ACC112 (cell line): ENCODE measurements around the gene AFF4.
"Not testable (repeated sequence)": the region's sequence is repeated elsewhere in the genome, so short reads cannot be mapped to it uniquely, and the experiment has no call there.

Experiments used
- H2AFZ ChIP-seq: fragments of 200-600 bp; sonication (generic); one replicate; pipeline ENCODE4 v1.6.0; 2017; ENCODE audit warnings: antibody characterized with exemption, low read length; ENCODE audit not compliant: unreplicated experiment
- H3K27ac ChIP-seq: fragments of 200-600 bp; sonication (generic); 2 replicates; pipeline ENCODE4 v1.5.1; 2014; ENCODE audit warnings: low read depth, mild to moderate bottlenecking, antibody characterized with exemption, low read length, moderate library complexity
- H3K27me3 ChIP-seq: fragments of 200-600 bp; sonication (generic); 2 replicates; pipeline ENCODE4 v1.6.1; 2014; ENCODE audit warnings: mild to moderate bottlenecking, antibody characterized with exemption, low read length, moderate library complexity, mixed read lengths; ENCODE audit not compliant: insufficient read depth
- H3K36me3 ChIP-seq: fragments of 200-600 bp; sonication (generic); 2 replicates; pipeline ENCODE4 v1.6.1; 2016; ENCODE audit warnings: mild to moderate bottlenecking, antibody characterized with exemption, low read length, moderate library complexity, mixed read lengths; ENCODE audit not compliant: insufficient read depth
- H3K4me1 ChIP-seq: fragments of 200-600 bp; sonication (generic); one replicate; pipeline ENCODE4 v1.6.1; 2016; ENCODE audit warnings: low read length, mixed read lengths; ENCODE audit not compliant: insufficient read depth, unreplicated experiment, control insufficient read depth
- H3K4me3 ChIP-seq: fragments of 200-600 bp; sonication (generic); 2 replicates; pipeline ENCODE4 v1.5.1; 2014; ENCODE audit warnings: mild to moderate bottlenecking, low read depth, low read length
- H3K79me2 ChIP-seq: fragments of 200-600 bp; sonication (generic); one replicate; pipeline ENCODE4 v1.6.0; 2016; ENCODE audit warnings: low read length; ENCODE audit not compliant: control insufficient read depth, unreplicated experiment, insufficient read depth

AFF4 gene

GRCh38 chr5:132979367-132979940, 16.0 kb upstream of the AFF4 start:
- Histone ChIP-seq H3K4me1 (no peaks in the 10 kb centered on the region), H3K79me2 (no peaks in the 10 kb centered on the region), H3K27ac (no peak overlapping the region), H2AFZ (no peak overlapping the region), H3K4me3 (no peak overlapping the region), H3K27me3 (no peaks in the 10 kb centered on the region), H3K36me3 (0 out of 2 replicates have a peak, but pooled peaks cover 3% of the 10 kb centered on the region)

- Histone ChIP-seq H3K4me1 (peaks cover 4% of the 10 kb centered on the region), H2AFZ (no peak overlapping the region), H3K27ac (no peak overlapping the region), H3K4me3 (no peak overlapping the region), H3K79me2 (no peaks in the 10 kb centered on the region), H3K27me3 (no peaks in the 10 kb centered on the region), H3K36me3 (0 out of 2 replicates have a peak, but pooled peaks cover 3% of the 10 kb centered on the region)
These were observed 13.4 kb upstream of the AFF4 start for GRCh38 chr5:132976852-132977251.

- not testable (repeated sequence) for H3K27me3 ChIP-seq, H3K79me2 ChIP-seq, H3K27ac ChIP-seq, H3K36me3 ChIP-seq, H3K4me3 ChIP-seq, H3K4me1 ChIP-seq, H2AFZ ChIP-seq
These were observed 9.0 kb upstream of the AFF4 start for GRCh38 chr5:132972436-132972828.

- Histone ChIP-seq H3K4me3 (no peak overlapping the region), H3K27ac (no peak overlapping the region), H3K36me3 (no peaks in the 10 kb centered on the region), H3K27me3 (no peaks in the 10 kb centered on the region), H3K79me2 (no peaks in the 10 kb centered on the region), H2AFZ (no peak overlapping the region), H3K4me1 (peaks cover 8% of the 10 kb centered on the region)
These were observed 8.3 kb upstream of the AFF4 start for GRCh38 chr5:132971483-132972435.

- peaks cover 32% of the 10 kb centered on the region for H3K79me2 ChIP-seq
These were observed 1.7 kb upstream of the AFF4 start for GRCh38 chr5:132965120-132965519.

GRCh38 chr5:132962429-132963021, 909 bp downstream of the AFF4 start:
- peak overlapping the region; percentile 77 for H3K4me3 ChIP-seq
- no peaks in the 10 kb centered on the region for H3K36me3 ChIP-seq
- peak overlapping the region; percentile 91 for H3K27ac ChIP-seq
- H3K4me1 ChIP-seq = peaks cover 19% of the 10 kb centered on the region
- no peaks in the 10 kb centered on the region for H3K27me3 ChIP-seq
- peak overlapping the region; percentile 44 for H2AFZ ChIP-seq
- peaks cover 58% of the 10 kb centered on the region for H3K79me2 ChIP-seq

More at GRCh38 chr5:132965120-132965519, 1.7 kb upstream of the AFF4 start:
- Histone ChIP-seq H3K4me3 (no peak overlapping the region), H2AFZ (no peak overlapping the region), H3K27me3 (no peaks in the 10 kb centered on the region), H3K4me1 (peaks cover 11% of the 10 kb centered on the region), H3K27ac (no peak overlapping the region), H3K36me3 (no peaks in the 10 kb centered on the region)

- peak overlapping the region; percentile 91 for H3K27ac ChIP-seq
These were observed 1.5 kb downstream of the AFF4 start for GRCh38 chr5:132961887-132962286.

GRCh38 chr5:132961123-132961815, 2.2 kb downstream of the AFF4 start:
- not testable (repeated sequence) for H3K27me3 ChIP-seq, H3K36me3 ChIP-seq, H2AFZ ChIP-seq
- peaks cover 70% of the 10 kb centered on the region for H3K79me2 ChIP-seq
- H3K4me3 ChIP-seq = peak overlapping the region; percentile 77
- H3K27ac ChIP-seq = peak overlapping the region; percentile 91
- H3K4me1 ChIP-seq = peaks cover 16% of the 10 kb centered on the region

More at GRCh38 chr5:132961887-132962286, 1.5 kb downstream of the AFF4 start:
- Histone ChIP-seq H2AFZ (no peak overlapping the region), H3K27me3 (no peaks in the 10 kb centered on the region), H3K36me3 (no peaks in the 10 kb centered on the region), H3K4me1 (peaks cover 19% of the 10 kb centered on the region), H3K79me2 (peaks cover 64% of the 10 kb centered on the region), H3K4me3 (peak overlapping the region; percentile 77)

GRCh38 chr5:132956166-132956799, 7.2 kb downstream of the AFF4 start:
- not testable (repeated sequence) for H3K27ac ChIP-seq, H2AFZ ChIP-seq, H3K4me3 ChIP-seq, H3K27me3 ChIP-seq, H3K36me3 ChIP-seq
- peaks cover 94% of the 10 kb centered on the region for H3K79me2 ChIP-seq
- H3K4me1 ChIP-seq = peaks cover 16% of the 10 kb centered on the region

- peaks cover 9% of the 10 kb centered on the region for H3K4me1 ChIP-seq
- peaks cover 7% of the 10 kb centered on the region; the same call in 1 of the 2 replicates for H3K36me3 ChIP-seq
- no peak overlapping the region for H3K27ac ChIP-seq
- H2AFZ ChIP-seq = no peak overlapping the region
- H3K4me3 ChIP-seq = no peak overlapping the region
- H3K79me2 ChIP-seq = peaks cover 93% of the 10 kb centered on the region
- H3K27me3 ChIP-seq = no peaks in the 10 kb centered on the region
These were observed 9.7 kb downstream of the AFF4 start for GRCh38 chr5:132953710-132954109.
